OCI-LY3 (cell line): Measurements from ENCODE around the gene NIN.
"Not testable (repeated sequence)": the region's sequence is repeated elsewhere in the genome, so short reads cannot be mapped to it uniquely, and the experiment has no call there.

Experiments
- CTCF ChIP-seq: fragments of 200-600, 300-600 bp; sonication (generic); IDR thresholded peaks from 2 replicates; pipeline ENCODE4 v1.5.1; 2014; ENCODE audit warnings: antibody characterized with exemption, low read length, low read depth
- EZH2phosphoT487 ChIP-seq: fragments of 200-600 bp; shearing (Covaris generic); IDR thresholded peaks from 2 replicates; pipeline ENCODE4 v1.6.1; 2018; ENCODE audit warnings: antibody characterized with exemption, mixed run types, low read depth

- TF ChIP-seq CTCF, EZH2phosphoT487: not testable (repeated sequence)
Measured at GRCh38 chr14:50815058-50815457, 15.9 kb downstream of the NIN start.
